Tibial artery (tissue), 4 donors: ENCODE measurements around the gene PDE8B.

Experiments used
- DNase-seq, 2 donors: peaks; one replicate each; pipeline ENCODE4 v3.0.0-alpha.2; 2019
- H3K27ac ChIP-seq, 2 donors: fragments of 200-600 bp; sonication (generic) in 1 of 2; 1 replicate in 1 of 2; 2 replicates in 1 of 2; pipeline ENCODE4 v1.5.1; 2018 to 2019; ENCODE audit warnings: mild to moderate bottlenecking in 1 of 2
- H3K27me3 ChIP-seq, 2 donors: fragments of 200-600 bp; sonication (generic) in 1 of 2; one replicate each; pipeline versions ENCODE4 v1.5.1 to v1.6.0; 2016 to 2019
- H3K36me3 ChIP-seq, 3 donors: fragments of 200-600 bp; sonication (generic) in 2 of 3; one replicate each; pipeline ENCODE4 v1.5.1; 2016 to 2019; ENCODE audit warnings: mild to moderate bottlenecking in 2 of 3
- H3K4me1 ChIP-seq, 4 donors: fragments of 200-600 bp; sonication (generic) in 2 of 4; 1 replicate in 3 of 4; 2 replicates in 1 of 4; pipeline ENCODE4 v1.5.1; 2016 to 2019
- H3K4me3 ChIP-seq, 2 donors: fragments of 200-600 bp; sonication (generic) in 1 of 2; 1 replicate in 1 of 2; 2 replicates in 1 of 2; pipeline ENCODE4 v1.5.1; 2018 to 2019; ENCODE audit warnings: mild to moderate bottlenecking in 2 of 2
- H3K9me3 ChIP-seq, 3 donors: fragments of 200-600 bp; sonication (generic) in 1 of 3; one replicate each; pipeline ENCODE4 v1.5.1; 2016 to 2019
- intact Hi-C: fragments of 100-400 bp; cut with DNase I; formaldehyde crosslinking; loops from one replicate; pipeline ENCODE4 v1.15.0; 2023; ENCODE audit warnings: low total_unique reads
- TF ChIP-seq, protein P1 (sequence below), 2 experiments: fragments of 200-600 bp in 1 of 2; fragments of 450-650 bp in 1 of 2; IDR thresholded peaks; one replicate each; pipeline ENCODE4 v1.5.1; 2017 to 2019; ENCODE audit warnings: antibody characterized with exemption in 2 of 2, mild to moderate bottlenecking in 1 of 2, moderate library complexity in 1 of 2

The PDE8B gene

DNA sequence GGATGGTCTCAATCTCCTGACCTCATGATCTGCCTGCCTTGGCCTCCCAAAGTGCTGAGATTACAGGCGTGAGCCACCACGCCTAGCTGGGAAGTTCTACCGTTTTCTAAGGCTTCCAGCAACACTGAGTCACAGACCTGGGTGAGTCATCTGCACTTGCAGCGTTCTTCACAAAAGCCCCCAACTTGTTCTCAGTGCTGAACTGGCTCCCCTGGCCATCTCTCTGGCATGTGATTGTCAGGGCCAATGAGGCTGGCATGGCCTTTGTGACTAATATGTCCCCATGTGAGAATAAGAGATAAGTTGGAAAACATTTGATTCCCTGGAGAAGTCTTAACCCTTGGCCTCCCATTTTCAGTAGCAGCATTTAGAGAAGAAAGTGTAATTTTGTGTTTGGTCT, 157.3 kb downstream of the PDE8B start:
- Histone ChIP-seq H3K9me3 (no peaks in the 10 kb centered on the region), H3K36me3 (no peaks in the 10 kb centered on the region), H3K27me3 (no peaks in the 10 kb centered on the region), H3K27ac (peak overlapping the region in 1 of 2 donors; percentile 58), H3K4me1 (peaks cover 0 to 40% (median 2%) of the 10 kb centered on the region in 4 donors), H3K4me3 (no peak overlapping the region)
- DNase-seq = peak in 1 of 2 donors; percentile 73
- TF ChIP-seq, protein P1, sequence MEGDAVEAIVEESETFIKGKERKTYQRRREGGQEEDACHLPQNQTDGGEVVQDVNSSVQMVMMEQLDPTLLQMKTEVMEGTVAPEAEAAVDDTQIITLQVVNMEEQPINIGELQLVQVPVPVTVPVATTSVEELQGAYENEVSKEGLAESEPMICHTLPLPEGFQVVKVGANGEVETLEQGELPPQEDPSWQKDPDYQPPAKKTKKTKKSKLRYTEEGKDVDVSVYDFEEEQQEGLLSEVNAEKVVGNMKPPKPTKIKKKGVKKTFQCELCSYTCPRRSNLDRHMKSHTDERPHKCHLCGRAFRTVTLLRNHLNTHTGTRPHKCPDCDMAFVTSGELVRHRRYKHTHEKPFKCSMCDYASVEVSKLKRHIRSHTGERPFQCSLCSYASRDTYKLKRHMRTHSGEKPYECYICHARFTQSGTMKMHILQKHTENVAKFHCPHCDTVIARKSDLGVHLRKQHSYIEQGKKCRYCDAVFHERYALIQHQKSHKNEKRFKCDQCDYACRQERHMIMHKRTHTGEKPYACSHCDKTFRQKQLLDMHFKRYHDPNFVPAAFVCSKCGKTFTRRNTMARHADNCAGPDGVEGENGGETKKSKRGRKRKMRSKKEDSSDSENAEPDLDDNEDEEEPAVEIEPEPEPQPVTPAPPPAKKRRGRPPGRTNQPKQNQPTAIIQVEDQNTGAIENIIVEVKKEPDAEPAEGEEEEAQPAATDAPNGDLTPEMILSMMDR (IDR thresholded peaks at IDR 0.05) = no peak
- intact Hi-C loops = loop anchor here (10.0 kb wide), 1 partner anchor 57 kb away; no protein-coding TSS in a partner anchor

DNA sequence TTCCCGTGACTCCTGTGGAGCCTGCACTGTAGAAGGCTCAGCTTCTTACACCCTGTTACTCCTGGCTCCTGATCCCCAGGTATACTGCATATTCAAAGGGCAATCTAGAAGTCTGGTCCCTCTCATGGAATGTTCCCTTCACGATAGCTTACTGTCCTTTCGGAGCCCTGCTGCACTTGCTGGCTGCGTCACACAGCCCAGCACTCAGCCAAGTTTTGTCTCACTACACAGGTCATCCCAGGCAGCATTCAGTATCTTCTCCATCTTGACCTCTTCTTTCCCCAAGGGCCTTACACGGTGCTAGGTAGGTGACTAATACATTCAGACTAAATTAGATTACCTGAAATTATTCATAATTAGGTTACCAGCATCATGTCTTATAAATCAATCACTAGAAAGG, 157.9 kb downstream of the PDE8B start:
- Histone ChIP-seq H3K36me3 (no peaks in the 10 kb centered on the region), H3K27ac (peak overlapping the region in 1 of 2 donors; percentile 58), H3K9me3 (no peaks in the 10 kb centered on the region), H3K27me3 (no peaks in the 10 kb centered on the region), H3K4me1 (peaks cover 0 to 40% (median 2%) of the 10 kb centered on the region in 4 donors), H3K4me3 (no peak overlapping the region)
- DNase-seq = no peak
- intact Hi-C loops = loop anchor here (10.0 kb wide), 1 partner anchor 56 kb away; no protein-coding TSS in a partner anchor
- TF ChIP-seq, protein P1 (IDR thresholded peaks at IDR 0.05) = no peak

DNA sequence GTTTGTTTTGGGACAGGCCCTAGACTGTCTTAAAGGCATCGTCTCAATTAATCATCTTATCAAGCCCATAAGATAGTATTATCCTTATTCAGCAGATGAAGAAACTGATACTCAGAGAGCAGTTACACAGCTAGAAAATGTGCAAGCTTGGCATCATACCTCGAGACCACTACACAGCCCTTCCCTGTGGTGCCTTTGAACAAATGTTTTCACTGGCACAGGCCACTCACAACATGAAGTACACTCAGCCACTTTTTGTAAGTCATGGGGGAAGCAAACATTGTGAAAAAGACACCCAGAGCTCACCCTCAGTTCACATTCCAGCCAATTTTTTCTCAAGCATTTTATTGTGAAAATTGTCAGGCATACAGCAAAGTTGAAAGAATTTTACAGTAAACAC, 159.1 kb downstream of the PDE8B start:
- TF ChIP-seq, protein P1 (IDR thresholded peaks at IDR 0.05) = no peak
- intact Hi-C loops = loop anchor here (10.0 kb wide), 1 partner anchor 55 kb away; no protein-coding TSS in a partner anchor

DNA sequence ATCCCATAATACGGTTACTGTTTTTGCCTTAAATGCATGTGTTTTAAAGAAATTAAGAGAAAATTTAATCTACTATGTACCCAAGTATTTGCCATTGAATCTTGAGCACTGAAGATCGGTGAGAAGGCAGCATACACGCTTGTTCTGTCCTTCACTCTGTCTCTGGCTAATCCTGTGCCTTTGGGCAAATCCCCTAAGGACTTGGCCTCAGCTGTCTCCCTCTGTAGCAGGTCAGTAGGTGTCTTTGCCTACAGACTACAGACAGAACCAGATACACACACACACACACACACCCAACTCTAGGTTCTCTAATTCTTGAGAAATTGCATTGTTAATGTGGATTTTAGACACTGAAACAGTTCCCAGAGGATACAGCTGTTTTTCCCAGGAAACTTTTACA, 164.2 kb downstream of the PDE8B start:
- TF ChIP-seq, protein P1 (IDR thresholded peaks at IDR 0.05) = no peak
- DNase-seq = no peak
- no peaks in the 10 kb centered on the region for H3K9me3 ChIP-seq
- no peaks in the 10 kb centered on the region for H3K36me3 ChIP-seq
- no peak overlapping the region for H3K4me3 ChIP-seq
- intact Hi-C loops = no loop called here
- H3K4me1 ChIP-seq = peaks cover 0 to 13% (median 0%) of the 10 kb centered on the region in 4 donors
- H3K27me3 ChIP-seq = no peaks in the 10 kb centered on the region
- H3K27ac ChIP-seq = no peak overlapping the region

More for the DNA sequence above, 159.1 kb downstream of the PDE8B start:
- Histone ChIP-seq H3K36me3 (no peaks in the 10 kb centered on the region), H3K4me1 (peaks cover 0 to 40% (median 2%) of the 10 kb centered on the region in 4 donors), H3K4me3 (no peak overlapping the region), H3K27ac (peak overlapping the region in 1 of 2 donors; percentile 58), H3K9me3 (no peaks in the 10 kb centered on the region), H3K27me3 (no peaks in the 10 kb centered on the region)
- no peak for DNase-seq

DNA sequence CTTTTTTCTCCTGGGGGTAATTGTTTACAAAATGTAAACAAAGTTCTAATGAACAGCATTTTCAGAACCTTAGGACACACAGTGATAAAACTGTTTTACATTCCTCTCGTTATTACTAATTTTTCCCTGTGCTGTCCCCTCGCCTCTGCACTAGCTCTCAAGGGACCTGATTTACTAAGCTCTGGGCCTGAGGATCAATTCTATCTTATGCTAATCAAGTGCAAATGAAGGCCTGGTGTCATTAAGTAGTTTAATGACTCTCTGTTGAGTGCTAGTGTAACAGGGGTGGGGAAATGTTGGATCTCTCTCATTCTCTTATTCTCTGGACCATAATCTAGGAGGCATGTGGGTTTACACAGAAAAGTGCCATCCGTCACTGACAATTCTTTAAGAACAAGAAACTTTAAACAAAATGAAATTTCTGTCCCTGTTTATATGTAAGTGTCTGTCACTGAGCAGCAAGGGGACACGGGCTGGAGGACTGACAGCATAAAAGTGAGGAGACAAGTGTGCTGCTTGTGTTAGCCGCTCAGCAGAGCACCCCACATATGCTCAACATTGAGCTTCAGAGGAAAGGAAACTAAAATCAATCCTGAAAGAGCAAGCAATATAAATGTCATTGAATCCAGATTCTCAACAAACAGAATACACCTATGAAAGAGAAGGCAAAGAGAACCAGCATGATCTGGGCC, 166.3 kb downstream of the PDE8B start:
- Histone ChIP-seq H3K4me3 (no peak overlapping the region), H3K4me1 (no peaks in the 10 kb centered on the region)

More for the DNA sequence above, 166.3 kb downstream of the PDE8B start:
- no peaks in the 10 kb centered on the region for H3K9me3 ChIP-seq
- H3K36me3 ChIP-seq = no peaks in the 10 kb centered on the region
- DNase-seq = no peak
- TF ChIP-seq, protein P1 (IDR thresholded peaks at IDR 0.05) = no peak
- no peak overlapping the region for H3K27ac ChIP-seq
- intact Hi-C loops = no loop called here
- no peaks in the 10 kb centered on the region for H3K27me3 ChIP-seq
